GM12878 (cell line): Measurements from ENCODE around the gene GPSM1. TPM values are rescaled to one million over a fixed set of nuclear protein-coding genes. Genes with fewer than 3 reads are reported as not detected.

Experiments
- ATAC-seq: fragments of 200-7000 bp; cut with Tn5 transposase; 3 replicates; pipeline ENCODE4 v1.9.1; 2020; ENCODE audit warnings: mild to moderate bottlenecking, moderate library complexity
- BruUV-seq: library from RNA; stranded (reverse); fragments of 400-500 nt; replicated peaks from 2 replicates; lab custom pipeline; 2021; lab: Mats Ljungman, UMichigan
- CTCF ChIA-PET: fragments of 300-600 bp; sonication (Branson Sonifier 250); formaldehyde crosslinking; extraction: SDS; loops from one replicate; lab custom pipeline; 2021; ENCODE audit warnings: inconsistent platforms; lab: Yijun Ruan, JAX
- POLR2A ChIA-PET: fragments of 350-600 bp; formaldehyde crosslinking; extraction: SDS; loops from one replicate; lab custom pipeline; 2021; ENCODE audit warnings: inconsistent platforms; lab: Charles Lee
- RAD21 ChIA-PET: fragments of 300-600 bp; sonication (Branson Sonifier 250); formaldehyde crosslinking; loops from one replicate; lab custom pipeline; 2023; ENCODE audit warnings: antibody characterized with exemption; ENCODE audit not compliant: unreplicated experiment; lab: Charles Lee
- SMC1A ChIA-PET: fragments of 300-600 bp; sonication (Branson Sonifier 250); formaldehyde crosslinking; loops from one replicate; lab custom pipeline; 2023; ENCODE audit not compliant: unreplicated experiment, uncharacterized antibody; lab: Charles Lee
- DNase-seq: peaks from one replicate; pipeline ENCODE4 v3.0.0-alpha.2; 2011; ENCODE audit warnings: low read depth, low spot score
- FAIRE-seq: peaks from 3 replicates; lab custom pipeline; 2011; peaks lifted over from hg19 to GRCh38; lab: Jason Lieb, UNC
- H2AFZ ChIP-seq: 2 replicates; pipeline ENCODE4 v1.6.0; 2011; ENCODE audit warnings: low read depth, low read length, control low read depth; ENCODE audit not compliant: control insufficient read depth
- H3K27ac ChIP-seq: 2 replicates; pipeline ENCODE4 v1.5.1; 2011; ENCODE audit warnings: control low read depth; ENCODE audit not compliant: control insufficient read depth, insufficient read depth
- H3K27me3 ChIP-seq, 2 experiments: replicated peaks in 1 of 2; 2 replicates each; pipeline versions ENCODE4 v1.6.0 to v1.6.1; 2011; ENCODE audit warnings: low read length in 1 of 2; ENCODE audit not compliant: control insufficient read depth in 2 of 2, insufficient read depth in 2 of 2
- H3K36me3 ChIP-seq, 2 experiments: 2 replicates each; pipeline ENCODE4 v1.5.1; 2011; ENCODE audit warnings: low read length in 1 of 2; ENCODE audit not compliant: control insufficient read depth in 2 of 2, insufficient read depth in 2 of 2
- H3K4me1 ChIP-seq: 2 replicates; pipeline ENCODE4 v1.6.1; 2011; ENCODE audit warnings: mild to moderate bottlenecking, low read length, moderate library complexity, mixed read lengths; ENCODE audit not compliant: control insufficient read depth, insufficient read depth
- H3K4me2 ChIP-seq: 2 replicates; pipeline ENCODE4 v1.6.0; 2011; ENCODE audit warnings: control low read depth; ENCODE audit not compliant: control insufficient read depth, insufficient read depth
- H3K4me3 ChIP-seq: fragments of 200-600 bp; sonication (generic); 2 replicates; pipeline ENCODE4 v1.5.1; 2016
- H3K79me2 ChIP-seq: 2 replicates; pipeline ENCODE4 v1.6.0; 2011; ENCODE audit warnings: low read length; ENCODE audit not compliant: control insufficient read depth, insufficient read depth
- H3K9ac ChIP-seq: 2 replicates; pipeline ENCODE4 v1.8.0; 2011; ENCODE audit warnings: low read length, control low read depth, mixed read lengths; ENCODE audit not compliant: control insufficient read depth, insufficient read depth
- H3K9me3 ChIP-seq: replicated peaks from 3 replicates; pipeline ENCODE4 v1.5.1; 2011; ENCODE audit warnings: mild to moderate bottlenecking, low read length; ENCODE audit not compliant: control insufficient read depth, insufficient read depth
- H4K20me1 ChIP-seq: 2 replicates; pipeline ENCODE4 v1.6.0; 2011; ENCODE audit not compliant: control insufficient read depth, insufficient read depth
- ASH2L ChIP-seq: fragments of 300-600, 200-600 bp; sonication (generic); IDR thresholded peaks from 2 replicates; pipeline ENCODE4 v1.6.1; 2017; ENCODE audit warnings: low read depth, mild to moderate bottlenecking, borderline replicate concordance
- CBX5 ChIP-seq: sonication (generic); IDR thresholded peaks from 2 replicates; pipeline ENCODE4 v1.6.1; 2016; ENCODE audit warnings: low read depth, moderate library complexity, mild to moderate bottlenecking, inconsistent platforms
- CHD2 ChIP-seq: IDR thresholded peaks from 2 replicates; pipeline ENCODE4 v1.6.1; 2011; ENCODE audit warnings: low read depth, low read length, improper control_type of control experiment, borderline replicate concordance
- CHD4 ChIP-seq: fragments of 200-600 bp; sonication (generic); IDR thresholded peaks from 2 replicates; pipeline ENCODE4 v1.6.1; 2016; ENCODE audit warnings: mild to moderate bottlenecking
- CREM ChIP-seq: IDR thresholded peaks from 2 replicates; pipeline ENCODE4 v1.6.1; 2014; ENCODE audit warnings: antibody characterized with exemption, low read depth
- DPF2 ChIP-seq: fragments of 450-650 bp; IDR thresholded peaks from 2 replicates; pipeline ENCODE4 v1.6.1; 2017; ENCODE audit warnings: mild to moderate bottlenecking
- MYC ChIP-seq: IDR thresholded peaks from 2 replicates; pipeline ENCODE4 v1.6.1; 2011; ENCODE audit warnings: mild to moderate bottlenecking, low read length, moderate library complexity, inconsistent platforms; ENCODE audit not compliant: insufficient read depth, insufficient replicate concordance, insufficient read length, severe bottlenecking
- NR2F1 ChIP-seq: fragments of 450-650 bp; conservative IDR thresholded peaks from 2 replicates; pipeline ENCODE4 v1.6.1; 2017; ENCODE audit warnings: mild to moderate bottlenecking
- ZBED1 ChIP-seq: IDR thresholded peaks from 2 replicates; pipeline ENCODE4 v1.6.1; 2016; ENCODE audit warnings: borderline replicate concordance
- ZNF687 ChIP-seq: fragments of 450-650 bp; IDR thresholded peaks from 2 replicates; pipeline ENCODE4 v1.6.1; 2017; ENCODE audit warnings: mild to moderate bottlenecking, moderate library complexity
- WGBS: methylation state at CpG from one replicate; pipeline ENCODE4 v1.1.6; 2016; ENCODE audit warnings: low lambda C conversion rate; ENCODE audit not compliant: insufficient replicate concordance, insufficient coverage; ENCODE audit errors: missing lambda C conversion rate; 5-methylcytosine and 5-hydroxymethylcytosine counted together
- in situ Hi-C: fragments of 300-500 bp; cut with MboI; formaldehyde crosslinking; loops from 9 replicates; pipeline ENCODE4 v1.14.3; 2018; ENCODE audit warnings: mixed read lengths
- intact Hi-C: fragments of 100-400 bp; cut with micrococcal nuclease; formaldehyde crosslinking; loops from one replicate; pipeline ENCODE4 v1.14.2; 2022; ENCODE audit not compliant: unreplicated experiment
- polyA plus RNA-seq, 11 experiments: library from polyadenylated mRNA; depleted of rRNA in 4 of 11; unstranded in 6 of 11; stranded (reverse) in 5 of 11; fragments of >200 nt; fragmentation: Nextera tagmentation in 4 of 11; fragmentation: Illumina TruSeq in 1 of 11; extraction: Ambion mirVana in 4 of 11; extraction: Trizol in 1 of 11; gene quantifications; 1 replicate in 1 of 11; 2 replicates in 10 of 11; pipeline versions ENCODE4 v1.2.1 to v1.2.3, GENCODE V29; 2011 to 2016; ENCODE audit warnings: inconsistent platforms in 2 of 11, missing spikeins in 2 of 11, low read depth in 1 of 11
- total RNA-seq, 4 experiments: library from RNA; depleted of rRNA in 3 of 4; stranded (reverse); fragments of >200 nt in 3 of 4; fragmentation: Illumina TruSeq in 1 of 4; extraction: Trizol in 1 of 4; gene quantifications; 2 replicates each; pipeline versions ENCODE4 v1.2.1 to v1.2.3, GENCODE V29; 2013 to 2021
- TF ChIP-seq, protein P1 (sequence below): fragments of 450-650 bp; IDR thresholded peaks from 2 replicates; pipeline ENCODE4 v1.6.1; 2017; ENCODE audit warnings: low read depth, mild to moderate bottlenecking, moderate library complexity

Gene GPSM1
- total and polyA plus RNA-seq, 10 of the 15 experiments (the other 5 are each of a cell fraction or from before 2014, with no cell fraction given), result 0.04 to 0.10 (median 0.10) TPM; not detected in 7

DNA sequence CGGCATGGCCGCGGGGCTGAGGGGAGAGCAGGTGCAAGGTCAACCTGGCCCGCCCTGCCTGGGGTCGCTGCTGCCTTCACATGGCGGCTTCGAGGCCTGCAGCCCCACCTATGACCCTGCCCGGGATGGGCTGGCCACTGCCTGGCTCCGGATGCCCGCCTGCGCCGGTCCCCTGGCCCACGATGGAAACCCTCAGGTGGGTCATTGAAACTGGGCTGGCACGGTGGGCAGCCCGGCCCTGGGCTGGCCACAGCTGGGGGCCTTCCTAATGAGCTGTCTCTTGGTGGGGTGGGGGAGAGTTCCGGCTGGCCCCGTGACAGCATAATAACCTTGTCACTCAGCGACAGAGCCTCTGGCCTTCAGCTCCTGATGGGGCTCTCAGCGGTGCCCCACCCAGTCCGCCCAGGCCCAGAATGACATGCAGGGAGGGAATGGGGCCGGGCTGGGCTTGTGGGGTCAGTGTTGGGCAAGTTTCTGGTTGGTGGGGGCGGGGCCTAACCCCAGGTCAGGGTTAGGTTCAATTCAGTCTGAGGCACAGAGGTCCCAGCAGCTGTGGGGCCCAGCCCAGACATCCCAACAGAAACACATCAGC lies 23.4 kb upstream of the GPSM1 start, which contains the start of gene CCDC187:
TSS of gene CCDC187 (minus strand) at position 270 of the 592 bp plus-strand sequence. CDS start at position 6, 264 bp downstream.
- Histone ChIP-seq H3K4me3 (no peak within 1 kb of the TSS), H3K4me1 (peaks cover 2% of the 10 kb centered on the region; the same call in 1 of the 2 replicates), H2AFZ (no peak within 1 kb of the TSS), H3K27ac (no peak within 1 kb of the TSS), H3K27me3 (no peaks in the 10 kb centered on the region), H3K9ac (no peak within 1 kb of the TSS), H3K9me3 (no peaks in the 10 kb centered on the region), H3K36me3 (no peaks in the 10 kb centered on the region), H4K20me1 (no peaks in the 10 kb centered on the region), H3K4me2 (no peak within 1 kb of the TSS), H3K79me2 (no peaks in the 10 kb centered on the region)
- FAIRE-seq (no peak), ATAC-seq (no peak), DNase-seq (no peak)
- POLR2A ChIA-PET, result no interaction called here
- RAD21 ChIA-PET, result no interaction called here
- TF ChIP-seq ZNF687 (no peak), ASH2L (no peak), MYC (no peak), CHD4 (no peak), NR2F1 (no peak), DPF2 (no peak), CBX5 (no peak), ZBED1 (no peak), CHD2 (no peak), CREM (no peak)
- TF ChIP-seq, protein P1, sequence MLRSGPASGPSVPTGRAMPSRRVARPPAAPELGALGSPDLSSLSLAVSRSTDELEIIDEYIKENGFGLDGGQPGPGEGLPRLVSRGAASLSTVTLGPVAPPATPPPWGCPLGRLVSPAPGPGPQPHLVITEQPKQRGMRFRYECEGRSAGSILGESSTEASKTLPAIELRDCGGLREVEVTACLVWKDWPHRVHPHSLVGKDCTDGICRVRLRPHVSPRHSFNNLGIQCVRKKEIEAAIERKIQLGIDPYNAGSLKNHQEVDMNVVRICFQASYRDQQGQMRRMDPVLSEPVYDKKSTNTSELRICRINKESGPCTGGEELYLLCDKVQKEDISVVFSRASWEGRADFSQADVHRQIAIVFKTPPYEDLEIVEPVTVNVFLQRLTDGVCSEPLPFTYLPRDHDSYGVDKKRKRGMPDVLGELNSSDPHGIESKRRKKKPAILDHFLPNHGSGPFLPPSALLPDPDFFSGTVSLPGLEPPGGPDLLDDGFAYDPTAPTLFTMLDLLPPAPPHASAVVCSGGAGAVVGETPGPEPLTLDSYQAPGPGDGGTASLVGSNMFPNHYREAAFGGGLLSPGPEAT, result no peak
- SMC1A ChIA-PET, result no interaction called here
- no TSS peak for BruUV-seq
- CTCF ChIA-PET, result no interaction called here
- in situ Hi-C loops, result no loop called here
- 52% methylated on average over 22 of the region's 22 CpGs for WGBS
- intact Hi-C loops, result no loop called here
